Measurements from ENCODE around the gene CCNL2.

CCNL2 gene

DNA sequence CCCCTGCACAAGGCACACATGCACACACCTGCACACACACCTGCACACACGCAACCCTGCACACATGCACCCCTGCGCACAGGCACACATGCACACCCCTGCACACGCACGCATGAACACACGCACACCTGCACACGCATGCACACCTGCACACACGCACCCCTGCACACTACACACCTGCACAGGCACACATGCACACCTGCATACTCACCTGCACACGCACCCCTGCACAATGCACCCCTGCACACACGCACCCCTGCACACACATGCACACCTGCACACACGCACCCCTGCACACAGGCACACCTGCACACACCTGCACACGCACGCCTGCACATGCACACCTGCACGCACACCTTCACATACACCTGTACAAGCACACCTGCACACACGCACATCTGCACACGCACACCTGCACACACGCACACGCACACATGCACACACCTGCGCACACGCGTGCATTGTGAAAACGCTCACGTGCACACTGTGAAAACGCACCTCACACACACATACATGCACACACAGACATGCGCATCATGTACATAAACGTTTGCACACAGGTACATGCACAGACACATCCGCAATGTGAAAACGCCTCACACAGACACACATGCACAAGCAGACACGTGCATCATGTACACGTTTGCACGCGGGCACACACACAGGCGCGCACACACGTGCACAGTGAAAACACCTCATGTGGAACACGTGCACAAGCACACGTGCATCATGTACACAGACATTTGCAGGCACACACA lies 58.2 kb downstream of the CCNL2 start:
- DNase-seq, result no peak

DNA sequence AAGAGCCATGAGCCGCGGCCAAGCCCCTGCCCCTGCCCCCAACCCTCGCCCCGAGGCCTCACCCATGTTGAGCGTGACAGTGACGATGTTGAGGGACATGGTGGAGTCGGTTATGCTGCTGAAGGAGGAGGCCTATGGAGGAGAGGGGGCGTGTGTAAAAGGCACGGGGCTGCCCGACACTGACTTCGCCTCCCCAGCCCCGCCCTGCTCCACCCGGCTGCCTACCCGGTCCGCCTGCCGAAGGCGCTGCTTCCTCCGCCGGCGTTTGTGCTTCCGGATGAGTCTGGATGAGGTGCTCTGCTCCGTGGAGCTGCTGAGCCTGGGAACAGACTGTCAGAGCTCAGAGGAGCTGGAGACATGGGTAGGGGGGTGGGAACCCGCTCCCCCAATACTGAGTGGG lies 59.0 kb downstream of the CCNL2 start:
- no peak for DNase-seq

DNA sequence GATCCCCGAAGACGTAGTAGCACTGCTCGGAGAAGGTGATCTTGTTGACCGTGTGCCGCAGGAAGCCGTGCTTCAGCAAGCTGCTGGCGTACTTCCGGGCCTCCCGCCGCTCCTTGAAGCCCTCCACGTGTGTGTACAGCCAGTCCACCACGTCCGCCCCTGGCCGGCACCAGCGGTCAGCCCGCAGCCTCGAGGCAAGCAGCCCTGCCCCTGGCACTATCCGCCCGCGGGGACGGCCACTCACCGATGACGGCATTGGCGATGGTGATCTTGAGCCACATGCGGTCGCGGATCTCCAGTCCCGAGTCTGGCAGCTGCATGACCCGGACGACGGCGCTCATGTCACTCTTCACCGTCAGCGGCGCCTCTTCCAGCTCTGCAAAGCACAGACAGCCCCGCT lies 60.9 kb downstream of the CCNL2 start:
- DNase-seq, result no peak

DNA sequence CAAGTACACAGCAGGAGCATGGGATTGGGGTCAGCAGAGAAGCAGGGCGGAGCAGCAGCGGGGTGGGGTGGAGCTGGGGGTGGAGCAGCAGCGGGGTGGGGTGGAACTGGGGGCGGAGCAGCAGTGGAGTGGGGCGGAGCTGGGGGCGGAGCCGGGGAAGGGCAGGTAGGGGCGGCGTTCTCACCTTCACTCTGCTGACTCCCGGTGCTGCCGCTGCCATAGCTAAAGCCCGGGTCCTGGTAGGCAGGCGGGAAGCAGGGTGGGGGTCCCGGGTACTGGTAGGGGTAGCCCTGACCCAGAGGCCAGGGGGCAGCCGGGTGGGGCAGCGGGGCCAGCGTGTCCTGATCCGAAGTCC lies 61.4 kb downstream of the CCNL2 start:
- peak in 1 of 2 experiments; percentile 28 for DNase-seq

DNA sequence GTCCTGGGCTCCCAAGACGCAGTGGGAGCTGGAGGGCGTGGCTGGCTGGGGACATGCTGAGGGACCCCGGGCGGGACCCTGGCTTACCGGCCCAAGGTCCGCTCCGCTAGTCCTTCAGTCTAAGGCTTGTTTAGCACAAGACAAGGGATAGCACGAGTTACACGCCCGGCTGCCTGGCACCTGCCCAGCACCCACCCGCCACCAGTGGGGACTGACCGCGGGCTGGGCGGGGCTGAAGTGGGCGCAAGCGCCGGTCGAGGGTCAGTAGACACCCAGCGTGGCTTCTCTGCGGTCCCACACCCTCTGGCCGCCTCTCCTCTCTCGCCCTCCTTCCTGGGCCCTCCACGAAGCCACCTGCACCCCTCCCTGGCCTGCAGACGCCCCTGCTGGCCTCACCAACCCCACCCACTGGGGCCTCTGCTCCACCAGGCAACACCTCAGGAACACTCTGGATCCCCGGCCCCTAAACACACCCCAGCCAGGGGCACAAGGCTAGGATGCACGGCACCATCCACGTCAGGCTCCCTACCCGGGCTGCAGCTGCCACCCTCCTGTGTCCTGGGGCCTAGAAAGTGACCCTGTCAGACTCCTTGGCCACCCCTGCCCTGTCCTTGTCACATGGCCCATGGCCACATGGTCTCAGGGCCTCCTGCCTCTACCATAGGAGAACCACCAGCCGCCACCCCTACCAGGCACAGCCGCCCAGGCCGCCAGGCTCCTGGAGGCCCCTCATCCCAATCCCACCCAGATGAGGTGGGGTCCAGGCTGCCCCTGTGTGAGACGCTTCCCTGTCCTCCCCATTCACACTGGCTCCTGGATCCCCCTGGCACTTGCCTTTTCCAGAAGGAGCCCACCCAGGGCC lies 62.0 kb downstream of the CCNL2 start:
- DNase-seq, result no peak

DNA sequence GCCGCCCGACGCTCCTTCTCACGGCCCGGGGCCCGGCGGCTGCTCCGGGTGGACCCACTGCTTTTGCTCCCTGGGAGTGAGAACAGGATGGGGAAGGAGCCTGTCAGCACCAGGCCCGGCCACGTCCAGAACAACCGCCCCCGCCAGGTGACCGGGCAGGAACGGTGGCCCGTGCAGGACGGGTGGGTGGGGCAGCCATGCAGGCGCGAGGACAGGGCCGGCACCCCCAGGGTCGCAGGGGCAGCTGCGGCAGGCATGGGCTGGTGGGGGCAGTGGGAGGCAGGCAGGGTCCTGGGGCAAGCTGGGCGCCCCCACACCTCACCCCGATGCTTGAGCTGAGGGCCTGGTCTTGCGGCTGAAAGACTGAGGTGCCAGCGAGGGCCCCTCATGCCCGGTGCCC lies 62.7 kb downstream of the CCNL2 start:
- no peak for DNase-seq

DNA sequence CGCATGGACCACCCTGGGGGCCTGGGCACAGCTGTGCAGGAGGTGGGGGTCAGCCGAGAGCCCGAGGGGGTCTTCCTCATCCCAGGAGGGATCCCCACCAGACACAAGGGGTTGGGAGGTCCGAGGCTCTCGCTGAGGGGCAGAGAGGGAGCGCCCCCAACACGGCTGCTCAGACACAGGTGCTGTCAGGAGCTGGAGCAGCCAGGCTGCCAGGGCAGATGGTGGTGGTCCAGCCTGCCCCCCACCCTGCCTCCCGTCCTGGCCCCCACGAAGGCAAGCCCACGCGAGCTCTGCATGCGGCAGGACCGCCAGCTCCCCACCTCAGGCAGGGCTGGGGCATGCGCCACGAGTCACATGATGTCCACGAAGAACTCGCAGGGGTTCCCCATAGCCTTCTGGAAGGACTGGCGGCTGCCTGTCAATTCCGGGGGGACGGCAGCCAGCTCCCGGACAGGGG lies 63.3 kb downstream of the CCNL2 start:
- DNase-seq, result no peak
